H1 (cell line): ENCODE measurements around the gene BCAR1. TPM values are rescaled to one million over a fixed set of nuclear protein-coding genes. Genes with fewer than 3 reads are reported as not detected.

Experiments used
- CTCF ChIA-PET: fragments of 300-600 bp; sonication (Branson Sonifier 250); formaldehyde crosslinking; loops from one replicate; lab custom pipeline; 2021; ENCODE audit not compliant: partially characterized antibody; lab: Charles Lee
- POLR2A ChIA-PET: fragments of 300-600 bp; sonication (Branson Sonifier 250); formaldehyde crosslinking; loops from one replicate; lab custom pipeline; 2021; ENCODE audit warnings: inconsistent platforms; ENCODE audit not compliant: partially characterized antibody; lab: Charles Lee
- DNase-seq, 2 experiments: peaks; one replicate each; pipeline versions ENCODE4 v3.0.0 to v3.0.0-alpha.2; 2010 to 2022; ENCODE audit warnings: low spot score in 2 of 2, low read depth in 1 of 2, mixed read lengths in 1 of 2
- FAIRE-seq: peaks from 2 replicates; lab custom pipeline; 2011; peaks lifted over from hg19 to GRCh38; lab: Jason Lieb, UNC
- H2AFZ ChIP-seq: 2 replicates; pipeline ENCODE4 v1.8.1; 2012; ENCODE audit warnings: low read length, inconsistent platforms
- H2AK5ac ChIP-seq: 2 replicates; pipeline ENCODE4 v1.6.1; 2013; ENCODE audit warnings: low read depth, low read length
- H2BK120ac ChIP-seq: replicated peaks from 2 replicates; pipeline ENCODE3; 2013; ENCODE audit warnings: low read depth, low read length, inconsistent platforms
- H2BK12ac ChIP-seq: 2 replicates; pipeline ENCODE4 v1.6.1; 2013; ENCODE audit warnings: low read depth, low read length
- H2BK15ac ChIP-seq: 2 replicates; pipeline ENCODE4 v1.6.1; 2013; ENCODE audit warnings: low read length
- H2BK20ac ChIP-seq: 2 replicates; pipeline ENCODE4 v1.6.1; 2013; ENCODE audit warnings: low read length
- H2BK5ac ChIP-seq: 2 replicates; pipeline ENCODE4 v1.6.1; 2013; ENCODE audit warnings: low read depth, low read length
- H3K14ac ChIP-seq: 2 replicates; pipeline ENCODE4 v1.6.1; 2013; ENCODE audit warnings: inconsistent platforms; ENCODE audit not compliant: insufficient read length
- H3K18ac ChIP-seq: 2 replicates; pipeline ENCODE4 v1.6.1; 2013; ENCODE audit warnings: low read length; ENCODE audit errors: extremely low read depth
- H3K23ac ChIP-seq: 2 replicates; pipeline ENCODE4 v1.6.1; 2013; ENCODE audit warnings: inconsistent platforms; ENCODE audit not compliant: insufficient read length
- H3K23me2 ChIP-seq: 2 replicates; pipeline ENCODE4 v1.6.1; 2013; ENCODE audit warnings: low read depth, low read length
- H3K27ac ChIP-seq: 2 replicates; pipeline ENCODE4 v1.6.1; 2011; ENCODE audit warnings: low read depth, low read length, inconsistent platforms
- H3K27me3 ChIP-seq, 4 experiments: replicated peaks in 1 of 4; 1 replicate in 1 of 4; 2 replicates in 3 of 4; pipeline versions ENCODE4 v1.6.1 to v1.8.1; 2011 to 2013; ENCODE audit warnings: low read length in 3 of 4, mild to moderate bottlenecking in 3 of 4, inconsistent platforms in 2 of 4, mixed read lengths in 2 of 4, moderate library complexity in 1 of 4; ENCODE audit not compliant: control insufficient read depth in 3 of 4, insufficient read depth in 3 of 4; ENCODE audit errors: extremely low read depth in 1 of 4
- H3K36me3 ChIP-seq, 4 experiments: 2 replicates each; pipeline versions ENCODE4 v1.6.1 to v1.8.1; 2011 to 2013; ENCODE audit warnings: mild to moderate bottlenecking in 4 of 4, low read length in 3 of 4, moderate library complexity in 2 of 4, control low read depth in 1 of 4, inconsistent platforms in 1 of 4; ENCODE audit not compliant: insufficient read depth in 4 of 4, control insufficient read depth in 2 of 4
- H3K4ac ChIP-seq: replicated peaks from 2 replicates; pipeline ENCODE3; 2013; ENCODE audit warnings: low read length, low read depth, mixed read lengths, inconsistent platforms; ENCODE audit not compliant: insufficient read length
- H3K4me1 ChIP-seq, 4 experiments: replicated peaks in 1 of 4; 1 replicate in 1 of 4; 2 replicates in 3 of 4; pipeline versions ENCODE4 v1.6.1 to v1.8.1; 2011 to 2013; ENCODE audit warnings: low read length in 3 of 4, inconsistent platforms in 2 of 4, mixed read lengths in 1 of 4; ENCODE audit not compliant: insufficient read depth in 4 of 4, control insufficient read depth in 3 of 4
- H3K4me2 ChIP-seq, 2 experiments: 2 replicates each; pipeline versions ENCODE4 v1.6.1 to v1.8.1; 2011 to 2013; ENCODE audit warnings: low read depth in 2 of 2, low read length in 2 of 2, control low read depth in 1 of 2, inconsistent platforms in 1 of 2, mild to moderate bottlenecking in 1 of 2; ENCODE audit not compliant: insufficient read depth in 1 of 2
- H3K4me3 ChIP-seq, 4 experiments: fragments of 200-600, 300-600 bp in 1 of 4; sonication (generic), shearing (Covaris generic), sonication (Bioruptor Twin) in 1 of 4; 2 replicates each; pipeline versions ENCODE4 v1.5.1 to v1.8.1; 2011 to 2016; ENCODE audit warnings: low read length in 4 of 4, low read depth in 3 of 4, control low read depth in 2 of 4, inconsistent platforms in 2 of 4, mild to moderate bottlenecking in 2 of 4, mixed read lengths in 1 of 4, moderate library complexity in 1 of 4; ENCODE audit not compliant: insufficient read depth in 2 of 4; ENCODE audit errors: extremely low read depth in 1 of 4
- H3K56ac ChIP-seq: replicated peaks from 2 replicates; pipeline ENCODE3; 2013; ENCODE audit warnings: low read depth, mild to moderate bottlenecking, mixed read lengths, low read length, inconsistent platforms; ENCODE audit not compliant: insufficient read length
- H3K79me1 ChIP-seq: 2 replicates; pipeline ENCODE4 v1.6.1; 2013; ENCODE audit warnings: low read depth, low read length, control low read depth
- H3K79me2 ChIP-seq, 2 experiments: 2 replicates each; pipeline versions ENCODE4 v1.6.1 to v1.8.1; 2012 to 2013; ENCODE audit warnings: low read length in 2 of 2, mild to moderate bottlenecking in 2 of 2, inconsistent platforms in 1 of 2; ENCODE audit not compliant: insufficient read depth in 2 of 2, control insufficient read depth in 1 of 2
- H3K9ac ChIP-seq, 4 experiments: replicated peaks in 1 of 4; 1 replicate in 1 of 4; 2 replicates in 3 of 4; pipeline versions ENCODE4 v1.6.1 to v1.8.1; 2011 to 2013; ENCODE audit warnings: low read depth in 3 of 4, low read length in 3 of 4, control low read depth in 2 of 4, mild to moderate bottlenecking in 2 of 4, moderate library complexity in 2 of 4, inconsistent platforms in 1 of 4; ENCODE audit errors: extremely low read depth in 1 of 4
- H3K9me3 ChIP-seq, 2 experiments: 2 replicates each; pipeline versions ENCODE4 v1.6.1 to v1.8.1; 2012 to 2013; ENCODE audit warnings: mild to moderate bottlenecking in 2 of 2, moderate library complexity in 2 of 2, control low read depth in 1 of 2, inconsistent platforms in 1 of 2, low read depth in 1 of 2, low read length in 1 of 2, mixed read lengths in 1 of 2; ENCODE audit not compliant: insufficient read depth in 2 of 2
- H4K20me1 ChIP-seq, 2 experiments: replicated peaks in 1 of 2; 2 replicates each; pipeline versions ENCODE3 to v1.8.1; 2011 to 2013; ENCODE audit warnings: inconsistent platforms in 2 of 2, low read length in 2 of 2, mild to moderate bottlenecking in 1 of 2; ENCODE audit not compliant: insufficient read depth in 2 of 2, control insufficient read depth in 1 of 2
- H4K5ac ChIP-seq: 2 replicates; pipeline ENCODE4 v1.6.1; 2013; ENCODE audit warnings: low read length, low read depth, mixed read lengths, inconsistent platforms; ENCODE audit not compliant: insufficient read length
- H4K8ac ChIP-seq: 2 replicates; pipeline ENCODE4 v1.8.0; 2013; ENCODE audit warnings: mild to moderate bottlenecking, moderate library complexity, low read length, inconsistent platforms; ENCODE audit not compliant: insufficient read depth; ENCODE audit errors: extremely low read depth
- H4K91ac ChIP-seq: replicated peaks from 2 replicates; pipeline ENCODE3; 2013; ENCODE audit warnings: low read length, mixed read lengths, inconsistent platforms; ENCODE audit not compliant: insufficient read length
- ATF2 ChIP-seq: IDR thresholded peaks from 2 replicates; pipeline ENCODE4 v1.6.1; 2012; ENCODE audit warnings: low read length, inconsistent platforms
- EGR1 ChIP-seq: IDR thresholded peaks from 2 replicates; pipeline ENCODE4 v1.6.1; 2011; ENCODE audit warnings: low read depth, low read length, borderline replicate concordance
- HDAC2 ChIP-seq, 2 experiments: fragments of 300-600 bp in 1 of 2; sonication (generic) in 1 of 2; IDR thresholded peaks; 2 replicates each; pipeline ENCODE4 v1.6.1; 2011 to 2012; ENCODE audit warnings: low read depth in 2 of 2, low read length in 2 of 2, mild to moderate bottlenecking in 2 of 2, moderate library complexity in 2 of 2, borderline replicate concordance in 1 of 2, inconsistent platforms in 1 of 2
- HDAC6 ChIP-seq: IDR thresholded peaks from one replicate; pipeline ENCODE4 v1.7.1; 2012; ENCODE audit warnings: low read depth, mild to moderate bottlenecking, inconsistent platforms, low read length, moderate library complexity
- MAX ChIP-seq: IDR thresholded peaks from 2 replicates; pipeline ENCODE4 v1.6.1; 2012; ENCODE audit warnings: inconsistent platforms
- NRF1 ChIP-seq: IDR thresholded peaks from 2 replicates; pipeline ENCODE4 v1.6.1; 2011; ENCODE audit warnings: mild to moderate bottlenecking, low read depth, low read length, improper control_type of control experiment
- RAD21 ChIP-seq, 2 experiments: IDR thresholded peaks in 1 of 2; conservative IDR thresholded peaks in 1 of 2; 2 replicates each; pipeline ENCODE4 v1.6.1; 2011; ENCODE audit warnings: low read depth in 2 of 2, low read length in 2 of 2, improper control_type of control experiment in 1 of 2, inconsistent platforms in 1 of 2, mild to moderate bottlenecking in 1 of 2, moderate library complexity in 1 of 2
- SIRT6 ChIP-seq: IDR thresholded peaks from one replicate; pipeline ENCODE4 v1.7.1; 2012; ENCODE audit warnings: low read length, inconsistent platforms
- SRF ChIP-seq: IDR thresholded peaks from 2 replicates; pipeline ENCODE4 v1.6.1; 2011; ENCODE audit warnings: mild to moderate bottlenecking, low read depth, low read length, moderate library complexity
- TBP ChIP-seq: IDR thresholded peaks from 2 replicates; pipeline ENCODE4 v1.6.1; 2011; ENCODE audit warnings: low read depth, low read length, improper control_type of control experiment
- TEAD4 ChIP-seq: IDR thresholded peaks from 2 replicates; pipeline ENCODE4 v1.6.1; 2012; ENCODE audit warnings: low read depth, low read length, inconsistent platforms, mixed read lengths
- WGBS, 2 experiments: shearing (Covaris generic) in 1 of 2; methylation state at CpG; one replicate each; pipeline versions ENCODE4 v1.1.6 to v1.1.7; 2013 to 2015; ENCODE audit warnings: low lambda C conversion rate in 2 of 2, mixed read lengths in 2 of 2, inconsistent platforms in 1 of 2, low coverage in 1 of 2, missing lambda C conversion rate in 1 of 2; ENCODE audit not compliant: insufficient replicate concordance in 2 of 2, insufficient coverage in 1 of 2, insufficient read length in 1 of 2; ENCODE audit errors: extremely low coverage in 1 of 2, missing lambda C conversion rate in 1 of 2; 5-methylcytosine and 5-hydroxymethylcytosine counted together
- polyA plus RNA-seq, 7 experiments: library from polyadenylated mRNA; depleted of rRNA in 3 of 7; stranded (reverse) in 5 of 7; unstranded in 2 of 7; fragments of >200 nt in 5 of 7; fragments of 200-250 nt in 2 of 7; gene quantifications; 1 replicate in 5 of 7; 2 replicates in 1 of 7; 4 replicates in 1 of 7; pipeline versions ENCODE4 v1.2.1 to v1.2.3, GENCODE V29; 2011 to 2013; ENCODE audit warnings: missing spikeins in 2 of 7, mixed read lengths in 2 of 7
- total RNA-seq: library from RNA; stranded (reverse); fragmentation: NEBNext Ultra II Directional; extraction: Animal tissue kit (Norgen Biotek cat#: 25700); gene quantifications from 2 replicates; pipeline ENCODE4 v1.2.1, GENCODE V29; 2021

The BCAR1 gene
- total and polyA plus RNA-seq, 2 of the 8 experiments (the other 6 are each of a cell fraction or from before 2014, with no cell fraction given) = 59.8 to 105 TPM

DNA sequence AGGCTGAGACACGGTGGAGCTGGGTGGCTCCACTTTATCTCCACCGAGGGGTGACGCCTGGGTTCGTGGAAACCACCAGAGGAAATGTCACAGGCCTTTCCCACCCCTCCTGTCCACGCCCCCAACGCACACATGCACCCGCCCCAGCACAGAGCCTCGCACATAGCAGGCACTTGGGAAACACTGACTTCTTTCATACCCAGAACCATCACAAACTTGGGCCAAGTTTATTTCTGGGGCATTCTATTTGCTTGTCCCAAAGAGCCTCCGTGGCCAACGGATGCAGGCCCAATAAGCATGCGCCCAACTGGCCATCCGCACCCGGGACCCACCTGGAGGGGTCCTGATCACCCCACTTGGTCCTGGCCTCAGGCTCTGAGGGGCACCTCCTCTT is 3.3 kb downstream of the BCAR1 start:
- H3K23me2 ChIP-seq = peaks cover 10% of the 10 kb centered on the region; the same call in 1 of the 2 replicates
- peaks cover 38% of the 10 kb centered on the region for H3K79me1 ChIP-seq
- H2BK120ac ChIP-seq = no peak overlapping the region
- H3K27me3 ChIP-seq = no peaks in the 10 kb centered on the region; a peak in 1 of 7 replicates
- no peak overlapping the region for H3K9ac ChIP-seq
- no peak overlapping the region for H3K56ac ChIP-seq
- no peaks in the 10 kb centered on the region for H3K9me3 ChIP-seq
- DNase-seq (no peak), FAIRE-seq (no peak)
- H3K4me1 ChIP-seq = peaks cover 0 to 71% (median 56%) of the 10 kb centered on the region in 4 experiments; a peak in 6 of 7 replicates
- no peak for TF ChIP-seq RAD21 (IDR thresholded peaks at IDR 0.05 in 1 of 2, conservative IDR thresholded peaks at IDR 0.05 in 1 of 2; ENCODE audit: low read depth in 2 of 2, low read length in 2 of 2)
- TF ChIP-seq TBP = no peak
- TF ChIP-seq HDAC2 (IDR thresholded peaks at IDR 0.05; ENCODE audit: borderline replicate concordance in 1 of 2, low read depth in 2 of 2, low read length in 2 of 2) = no peak
- no peak for TF ChIP-seq SRF
- TF ChIP-seq SIRT6 = no peak
- TF ChIP-seq EGR1 = no peak
- TF ChIP-seq ATF2 = no peak
- no peak for TF ChIP-seq HDAC6
- no peak for TF ChIP-seq NRF1
- TF ChIP-seq TEAD4 = no peak
- TF ChIP-seq MAX = no peak
- H4K91ac ChIP-seq = no peak overlapping the region
- H3K4me2 ChIP-seq = no peak overlapping the region; a peak in 1 of 4 replicates
- no peak overlapping the region for H2BK15ac ChIP-seq
- ChIA-PET POLR2A (interaction anchor here (0.9 to 16.2 kb wide), 5 partner anchors 8 to 82 kb away, joined by 3 to 375 read pairs (median 6); no protein-coding TSS in a partner anchor), CTCF (interaction anchor here (0.7 to 15.7 kb wide), 6 partner anchors 9 to 59 kb away, joined by 3 to 236 read pairs (median 3); no protein-coding TSS in a partner anchor)
- no peak overlapping the region for H3K4ac ChIP-seq
- H3K4me3 ChIP-seq = no peak overlapping the region
- H3K14ac ChIP-seq = no peak overlapping the region
- H3K23ac ChIP-seq = no peak overlapping the region
- WGBS, 2 experiments = 92% methylated on average over 13 of the region's 13 CpGs; no CpG with 5 or more reads in 1 of the 2 experiments
- H2AK5ac ChIP-seq = no peak overlapping the region
- no peak overlapping the region for H3K18ac ChIP-seq
- H3K27ac ChIP-seq = peak overlapping the region; percentile 10
- H2BK12ac ChIP-seq = no peak overlapping the region
- peaks cover 27 to 91% of the 10 kb centered on the region in 2 experiments for H3K79me2 ChIP-seq
- no peak overlapping the region for H4K5ac ChIP-seq
- peak overlapping the region; percentile 64; the same call in 1 of the 2 replicates for H2BK5ac ChIP-seq
- no peak overlapping the region for H4K8ac ChIP-seq
- H2AFZ ChIP-seq = no peak overlapping the region
- H3K36me3 ChIP-seq = peaks cover 0 to under 1% (median 0%) of the 10 kb centered on the region in 4 experiments; a peak in 1 of 8 replicates
- peaks cover 45 to 54% of the 10 kb centered on the region in 2 experiments for H4K20me1 ChIP-seq
- H2BK20ac ChIP-seq = no peak overlapping the region
